Measurements from ENCODE around the gene PDSS1.

- no peak for TF ChIP-seq POLR2A (IDR thresholded peaks at IDR 0.05)
- no peak for TF ChIP-seq CTCF (IDR thresholded peaks at IDR 0.05)
These were observed 34.6 kb upstream of the PDSS1 start for GRCh38 chr10:26662864-26663263.

All from stomach (tissue), 4 donors.